Mucosa of stomach (tissue), 1 donor: Measurements from ENCODE around the gene POFUT2.

Experiments used
- H3K27me3 ChIP-seq: one replicate; pipeline ENCODE4 v1.7.0; 2013; ENCODE audit warnings: mild to moderate bottlenecking, low read length; ENCODE audit not compliant: control insufficient read depth, insufficient read depth
- H3K36me3 ChIP-seq: one replicate; pipeline ENCODE4 v1.7.0; 2013; ENCODE audit warnings: low read length; ENCODE audit not compliant: control insufficient read depth, insufficient read depth
- H3K4me1 ChIP-seq: one replicate; pipeline ENCODE4 v1.7.0; 2013; ENCODE audit warnings: mild to moderate bottlenecking, low read length; ENCODE audit not compliant: control insufficient read depth, insufficient read depth
- H3K4me3 ChIP-seq: one replicate; pipeline ENCODE4 v1.7.0; 2013; ENCODE audit warnings: low read length
- H3K9ac ChIP-seq: one replicate; pipeline ENCODE4 v1.7.0; 2013; ENCODE audit warnings: mild to moderate bottlenecking, low read length, moderate library complexity
- H3K9me3 ChIP-seq: one replicate; pipeline ENCODE4 v1.7.0; 2013; ENCODE audit warnings: mild to moderate bottlenecking, low read length, moderate library complexity; ENCODE audit not compliant: control insufficient read depth
- donor health status: Pancreatic carcinoma.

Gene POFUT2

GRCh38 chr21:45256021-45256911 is 31.4 kb downstream of the POFUT2 start:
- no peaks in the 10 kb centered on the region for H3K9me3 ChIP-seq
- no peak overlapping the region for H3K9ac ChIP-seq
- H3K4me1 ChIP-seq: no peaks in the 10 kb centered on the region
- H3K4me3 ChIP-seq: no peak overlapping the region
- H3K27me3 ChIP-seq: peaks cover 43% of the 10 kb centered on the region
- H3K36me3 ChIP-seq: no peaks in the 10 kb centered on the region

- H3K9ac ChIP-seq: no peak overlapping the region
- H3K27me3 ChIP-seq: peaks cover 43% of the 10 kb centered on the region
- no peak overlapping the region for H3K4me3 ChIP-seq
- H3K36me3 ChIP-seq: no peaks in the 10 kb centered on the region
- H3K9me3 ChIP-seq: no peaks in the 10 kb centered on the region
- no peaks in the 10 kb centered on the region for H3K4me1 ChIP-seq
Measured at GRCh38 chr21:45255381-45256020, 32.2 kb downstream of the POFUT2 start.

GRCh38 chr21:45254460-45254930 is 33.2 kb downstream of the POFUT2 start:
- Histone ChIP-seq H3K9ac (no peak overlapping the region), H3K27me3 (peaks cover 43% of the 10 kb centered on the region), H3K4me3 (no peak overlapping the region), H3K36me3 (no peaks in the 10 kb centered on the region), H3K4me1 (no peaks in the 10 kb centered on the region), H3K9me3 (no peaks in the 10 kb centered on the region)

- H3K9ac ChIP-seq: no peak overlapping the region
- H3K4me3 ChIP-seq: no peak overlapping the region
- H3K27me3 ChIP-seq: peaks cover 43% of the 10 kb centered on the region
- H3K4me1 ChIP-seq: peaks cover under 1% of the 10 kb centered on the region
- H3K36me3 ChIP-seq: no peaks in the 10 kb centered on the region
- no peaks in the 10 kb centered on the region for H3K9me3 ChIP-seq
Measured at GRCh38 chr21:45253633-45254459, 33.8 kb downstream of the POFUT2 start.

- Histone ChIP-seq H3K27me3 (peaks cover 41% of the 10 kb centered on the region), H3K4me1 (peaks cover 3% of the 10 kb centered on the region), H3K9ac (no peak overlapping the region), H3K4me3 (no peak overlapping the region), H3K36me3 (no peaks in the 10 kb centered on the region), H3K9me3 (no peaks in the 10 kb centered on the region)
Measured at GRCh38 chr21:45253180-45253579, 34.5 kb downstream of the POFUT2 start.

- H3K36me3 ChIP-seq: no peaks in the 10 kb centered on the region
- peaks cover 3% of the 10 kb centered on the region for H3K4me1 ChIP-seq
- peaks cover 35% of the 10 kb centered on the region for H3K27me3 ChIP-seq
- no peak overlapping the region for H3K9ac ChIP-seq
- H3K4me3 ChIP-seq: no peak overlapping the region
- no peaks in the 10 kb centered on the region for H3K9me3 ChIP-seq
Measured at GRCh38 chr21:45252448-45252925, 35.2 kb downstream of the POFUT2 start.

GRCh38 chr21:45251635-45252447 is 35.9 kb downstream of the POFUT2 start:
- H3K9me3 ChIP-seq: no peaks in the 10 kb centered on the region

GRCh38 chr21:45250914-45251634 is 36.6 kb downstream of the POFUT2 start:
- Histone ChIP-seq H3K27me3 (peaks cover 25% of the 10 kb centered on the region), H3K4me3 (no peak overlapping the region), H3K9ac (no peak overlapping the region), H3K36me3 (no peaks in the 10 kb centered on the region), H3K4me1 (peaks cover 3% of the 10 kb centered on the region), H3K9me3 (no peaks in the 10 kb centered on the region)

More at GRCh38 chr21:45251635-45252447, 35.9 kb downstream of the POFUT2 start:
- Histone ChIP-seq H3K27me3 (peaks cover 31% of the 10 kb centered on the region), H3K4me3 (no peak overlapping the region), H3K36me3 (no peaks in the 10 kb centered on the region), H3K9ac (no peak overlapping the region), H3K4me1 (peaks cover 3% of the 10 kb centered on the region)

- H3K4me3 ChIP-seq: no peak overlapping the region
- H3K4me1 ChIP-seq: peaks cover 3% of the 10 kb centered on the region
- H3K9me3 ChIP-seq: no peaks in the 10 kb centered on the region
- no peaks in the 10 kb centered on the region for H3K36me3 ChIP-seq
- H3K27me3 ChIP-seq: peaks cover 22% of the 10 kb centered on the region
- no peak overlapping the region for H3K9ac ChIP-seq
Measured at GRCh38 chr21:45250272-45250671, 37.4 kb downstream of the POFUT2 start.

- Histone ChIP-seq H3K9ac (no peak overlapping the region), H3K4me1 (peaks cover 3% of the 10 kb centered on the region), H3K9me3 (no peaks in the 10 kb centered on the region), H3K4me3 (no peak overlapping the region), H3K27me3 (peaks cover 16% of the 10 kb centered on the region), H3K36me3 (no peaks in the 10 kb centered on the region)
Measured at GRCh38 chr21:45249626-45250025, 38.1 kb downstream of the POFUT2 start.
